HG03460 (cell line): ENCODE results near the gene CGB8.
"Not testable (repeated sequence)": the region's sequence is repeated elsewhere in the genome, so short reads cannot be mapped to it uniquely, and the experiment has no call there.

Experiments
- ATAC-seq: cut with Tn5 transposase; IDR thresholded peaks from one replicate; pipeline ENCODE4 v1.9.1; 2021; ENCODE audit not compliant: unreplicated experiment

Gene CGB8

DNA sequence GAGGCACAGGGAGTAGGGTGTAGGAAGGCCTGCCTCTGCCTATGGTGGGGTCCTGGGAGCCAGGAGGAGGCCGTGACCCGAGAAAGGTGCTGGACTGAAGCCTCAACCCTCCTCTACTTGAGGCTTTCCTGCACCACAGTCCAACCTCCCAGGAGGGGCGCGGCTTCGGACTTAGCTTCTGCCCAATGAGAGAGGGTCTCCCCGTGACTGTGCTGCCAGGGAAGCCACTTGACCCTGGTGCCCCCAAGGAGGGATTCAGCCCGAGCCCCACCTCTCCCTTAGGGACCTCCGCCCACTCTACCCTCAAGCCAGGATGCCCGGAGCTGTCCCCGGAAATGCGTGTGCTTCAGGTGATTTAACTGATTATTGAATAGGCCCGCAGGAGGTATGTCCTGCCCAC, at the start of gene CGB8:
TSS of gene CGB8 (minus strand) at position 101 of the 400 bp plus-strand sequence. CDS start 372 bp downstream, outside the sequence.
- ATAC-seq = not testable (repeated sequence)

DNA sequence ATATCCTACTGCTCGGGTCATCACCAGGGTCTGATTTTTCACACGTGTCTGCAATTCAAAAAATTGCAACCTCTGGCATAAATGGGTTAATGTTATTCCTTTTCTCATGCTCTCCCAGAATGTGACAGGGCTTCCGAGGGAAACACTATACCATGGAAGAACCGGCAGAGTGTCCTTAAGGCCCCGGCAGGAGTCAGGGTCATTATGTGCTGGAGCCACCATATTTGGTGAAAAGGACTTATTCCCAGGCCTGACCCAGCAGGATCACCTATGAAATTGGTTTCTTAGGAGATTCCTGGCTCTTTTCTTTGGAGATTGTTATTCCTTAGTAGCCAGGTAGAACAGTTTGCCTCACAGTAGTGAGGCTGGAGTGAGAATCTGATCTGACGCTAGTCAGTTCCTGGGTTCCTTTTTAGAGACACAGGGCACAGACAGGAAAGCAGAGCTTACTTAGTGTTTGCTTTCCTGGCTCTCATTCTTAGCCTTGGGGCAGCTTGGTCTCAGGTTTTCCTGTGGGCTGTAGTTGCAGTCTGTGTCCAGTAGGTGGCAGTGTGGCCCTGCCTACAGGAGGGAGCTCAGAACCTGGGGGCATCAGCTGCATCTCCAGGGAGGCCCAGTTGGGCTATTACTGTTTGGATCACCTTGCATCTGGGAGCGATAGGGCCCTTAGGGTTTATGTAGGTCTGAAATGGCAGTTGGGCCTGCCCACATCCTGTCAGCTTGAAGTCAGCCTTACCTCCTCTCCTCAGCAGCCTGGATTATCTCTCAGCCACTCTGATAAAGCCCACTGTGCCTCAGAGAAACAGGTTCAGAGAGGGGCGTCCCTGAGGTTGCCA, 48.8 kb upstream of the CGB8 start:
- ATAC-seq = no peak

DNA sequence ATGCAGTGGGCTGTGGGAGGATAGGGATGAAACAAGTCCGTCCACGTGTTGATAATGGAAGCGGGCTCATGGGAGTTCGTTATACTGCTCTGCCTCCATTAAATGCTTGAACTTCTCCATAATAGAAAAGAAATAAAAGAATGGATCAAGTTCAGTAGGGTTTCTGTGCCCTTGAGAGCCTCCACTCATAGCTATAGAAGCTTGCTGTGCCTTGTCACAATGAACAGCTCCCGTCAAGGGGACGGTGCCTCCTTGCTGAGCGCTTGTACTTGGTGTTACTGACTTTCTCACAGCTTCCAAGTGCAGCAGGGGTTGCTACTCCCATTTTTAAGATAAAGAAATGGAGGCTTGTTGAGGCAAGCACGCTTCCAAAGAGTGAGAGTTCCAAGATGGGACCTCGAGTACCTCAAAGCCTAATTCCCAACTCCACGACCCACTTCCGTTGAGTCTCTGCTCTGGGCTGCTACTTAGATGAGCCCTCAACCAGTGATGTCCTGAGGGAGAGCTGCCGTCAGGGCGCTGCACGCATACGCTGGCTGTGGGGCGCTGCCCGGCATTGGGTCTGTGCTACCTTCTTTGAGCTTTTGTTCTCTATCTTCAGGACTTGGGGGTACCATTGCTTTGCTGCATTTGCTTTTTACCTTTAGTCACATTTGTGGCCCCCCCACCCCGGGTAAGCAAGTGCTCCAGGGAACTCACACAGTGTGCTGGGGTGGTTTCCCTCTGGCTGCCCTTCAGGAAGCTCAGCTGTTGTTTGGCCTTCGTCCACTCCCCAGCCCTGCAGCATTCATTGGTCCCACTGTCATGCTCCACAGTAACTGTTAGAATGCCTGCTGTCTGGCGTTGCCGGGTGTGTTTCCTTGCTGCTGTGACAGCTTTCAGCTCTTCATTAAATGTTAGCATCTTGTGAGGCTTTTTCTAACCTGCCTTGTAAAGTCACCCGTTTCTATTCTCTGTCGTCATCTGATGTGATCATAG, 45.9 kb upstream of the CGB8 start:
- ATAC-seq = no peak

DNA sequence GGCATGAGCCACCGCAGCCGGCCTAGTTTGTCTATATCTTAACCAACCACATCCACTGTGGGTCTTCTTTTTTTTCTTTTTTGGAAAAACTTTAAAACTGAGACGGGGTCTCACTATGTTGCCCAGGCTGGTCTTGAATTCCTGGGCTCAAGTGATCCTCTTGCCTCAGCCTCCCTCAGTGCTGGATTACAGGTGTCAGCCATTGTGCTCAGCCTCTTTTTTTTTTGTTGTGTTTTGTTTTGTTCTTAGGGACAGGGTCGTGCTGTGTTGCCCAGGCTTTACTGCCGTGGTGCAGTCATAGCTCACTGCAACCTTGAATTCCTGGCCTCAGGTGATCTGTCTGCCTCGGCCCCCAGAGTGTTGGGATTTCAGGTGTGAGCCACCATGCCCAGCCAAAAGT, 43.8 kb upstream of the CGB8 start:
- no peak for ATAC-seq

DNA sequence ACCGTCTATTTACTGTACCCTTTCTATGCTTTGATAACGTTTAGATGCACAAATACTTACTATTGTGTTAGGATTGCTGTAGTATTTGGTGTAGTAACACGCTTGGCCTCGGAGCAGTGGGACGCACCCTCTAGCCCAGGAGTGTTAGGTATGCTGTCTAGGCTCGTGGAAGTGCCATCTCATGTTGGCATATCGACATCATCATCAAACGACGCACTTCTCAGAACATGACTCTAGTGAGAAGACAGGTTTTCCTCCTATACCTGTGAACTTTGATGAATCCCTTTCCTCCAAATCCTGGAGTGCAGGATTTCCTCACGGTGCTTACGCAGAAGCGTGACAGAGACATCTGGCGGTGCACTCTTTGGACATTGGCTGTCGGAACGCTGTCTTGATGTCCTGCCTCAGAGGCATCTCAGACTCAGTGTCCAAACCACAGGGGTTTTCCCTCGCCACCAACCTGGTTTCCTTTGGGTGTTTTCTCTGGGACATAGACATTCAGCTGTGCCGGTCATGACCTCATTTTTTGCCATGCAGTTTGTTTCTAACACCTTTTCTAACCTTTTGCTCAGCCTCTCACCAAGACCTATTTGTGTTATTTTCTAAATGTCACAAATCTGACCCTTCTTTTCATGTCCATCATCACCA, 42.6 kb upstream of the CGB8 start:
- ATAC-seq = no peak

DNA sequence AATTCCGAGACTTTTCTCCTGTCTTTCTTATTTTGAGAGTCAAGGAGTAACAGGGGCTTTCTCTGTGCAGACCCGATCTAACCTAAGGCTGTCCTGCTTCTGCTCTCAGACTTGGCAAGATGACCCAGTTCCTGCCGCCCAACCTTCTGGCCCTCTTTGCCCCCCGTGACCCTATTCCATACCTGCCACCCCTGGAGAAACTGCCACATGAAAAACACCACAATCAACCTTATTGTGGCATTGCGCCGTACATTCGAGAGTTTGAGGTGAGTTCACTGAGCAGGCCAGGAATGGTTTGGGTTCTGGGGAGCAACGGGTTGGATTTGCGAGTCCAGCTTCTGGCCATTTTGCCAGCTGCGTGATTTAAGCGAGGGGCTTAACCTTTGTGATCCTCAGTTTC, 37.4 kb upstream of the CGB8 start:
- ATAC-seq = no peak

DNA sequence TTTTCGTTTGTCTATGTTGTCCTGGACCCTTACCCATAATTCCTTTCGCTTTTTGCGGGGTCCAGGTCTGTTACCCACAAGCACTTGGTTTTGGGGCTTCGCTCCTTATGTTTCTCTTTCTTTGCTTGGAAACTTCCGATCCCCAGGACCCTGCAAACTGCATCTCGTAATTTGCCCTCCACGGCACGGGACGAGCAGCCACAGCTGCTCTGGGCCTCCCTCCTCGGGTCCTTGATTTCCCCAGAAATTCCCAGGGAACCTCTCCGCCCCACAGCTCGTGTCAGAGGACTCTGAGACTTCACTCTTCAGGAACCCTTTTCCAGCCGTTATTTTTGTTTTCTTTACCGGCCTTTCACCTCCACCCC, 36.9 kb upstream of the CGB8 start:
- no peak for ATAC-seq

DNA sequence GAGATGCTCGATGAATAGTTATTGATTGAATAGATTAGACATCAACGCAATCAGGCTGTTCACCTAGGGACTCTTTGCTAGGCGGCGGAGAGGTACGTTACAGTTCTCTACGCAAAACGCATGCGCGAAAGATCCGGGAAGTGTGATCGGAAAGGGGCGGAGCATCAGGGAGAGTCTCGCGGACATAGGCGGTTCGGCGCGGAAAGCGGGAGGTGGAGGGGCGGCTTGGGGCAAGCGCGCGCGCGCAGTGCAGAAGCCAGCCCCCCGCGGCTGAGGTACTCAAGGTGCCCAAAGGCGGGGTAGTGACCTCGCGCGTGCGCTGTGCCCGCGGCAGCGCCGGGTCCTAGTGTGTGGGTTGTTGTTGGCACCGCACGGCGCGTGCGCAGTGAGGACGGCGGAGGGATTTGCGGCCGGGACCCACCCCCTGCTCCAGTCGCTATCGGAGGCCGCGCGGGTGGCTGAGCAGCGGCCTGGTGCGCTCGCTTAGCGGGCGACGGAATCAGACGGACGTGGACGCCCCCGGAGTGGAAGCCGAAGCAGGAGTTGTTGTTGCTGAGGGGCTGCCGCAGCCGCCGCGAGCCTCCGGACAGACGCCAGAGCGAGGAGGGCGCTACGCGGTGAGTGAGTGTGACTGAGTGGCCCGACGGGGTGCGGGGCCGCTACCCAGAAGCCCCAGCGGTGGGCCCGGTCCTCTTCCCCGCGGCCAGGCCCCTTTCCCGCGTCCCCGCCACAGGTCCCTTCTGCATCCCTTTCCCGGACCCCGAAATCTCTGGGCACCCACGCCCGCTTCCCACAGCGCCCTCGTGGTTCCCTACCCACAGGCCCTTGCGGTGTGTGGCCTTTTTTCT, 36.3 kb upstream of the CGB8 start, which contains the start of gene SNRNP70:
TSS of gene SNRNP70 (plus strand) at position 432 of the 848 bp plus-strand sequence. CDS start 964 bp downstream, outside the sequence.
- ATAC-seq = peak; percentile 84

DNA sequence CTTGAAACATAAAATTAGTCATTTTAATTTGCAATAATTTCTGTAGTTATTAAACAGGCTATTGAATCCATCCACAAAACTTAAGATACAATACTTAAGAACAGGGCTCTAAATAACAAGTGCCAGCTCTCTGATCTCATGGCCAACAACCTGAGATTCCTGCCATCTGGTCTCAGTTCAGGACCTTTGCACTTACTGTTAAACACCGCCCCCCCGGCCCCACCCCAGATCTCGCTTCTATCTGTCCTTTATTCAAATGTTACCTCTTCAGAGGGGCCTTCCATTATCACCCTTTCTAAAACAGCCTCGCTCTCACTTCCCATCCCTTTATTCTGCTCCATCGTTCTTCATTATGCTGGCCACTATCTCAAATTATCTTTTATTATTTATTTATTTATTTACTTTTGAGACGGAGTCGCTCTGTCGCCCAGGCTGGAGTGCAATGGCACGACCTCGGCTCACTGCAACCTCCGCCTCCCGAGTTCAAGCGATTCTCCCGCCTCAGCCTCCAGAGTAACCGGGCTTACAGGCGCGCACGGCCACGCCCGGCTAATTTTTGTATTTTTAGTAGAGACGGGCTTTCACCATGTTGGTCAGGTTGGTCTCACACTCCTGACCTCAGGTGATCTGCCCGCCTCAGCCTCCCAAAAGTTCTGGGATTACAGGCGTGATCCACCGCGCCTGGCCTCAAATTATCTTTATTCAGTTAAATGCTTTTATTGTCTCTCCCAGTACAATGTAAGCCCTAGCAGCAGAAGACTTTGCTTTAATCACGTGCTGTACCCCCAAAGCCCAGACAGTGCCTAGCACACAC, 35.5 kb upstream of the CGB8 start:
- ATAC-seq = no peak

DNA sequence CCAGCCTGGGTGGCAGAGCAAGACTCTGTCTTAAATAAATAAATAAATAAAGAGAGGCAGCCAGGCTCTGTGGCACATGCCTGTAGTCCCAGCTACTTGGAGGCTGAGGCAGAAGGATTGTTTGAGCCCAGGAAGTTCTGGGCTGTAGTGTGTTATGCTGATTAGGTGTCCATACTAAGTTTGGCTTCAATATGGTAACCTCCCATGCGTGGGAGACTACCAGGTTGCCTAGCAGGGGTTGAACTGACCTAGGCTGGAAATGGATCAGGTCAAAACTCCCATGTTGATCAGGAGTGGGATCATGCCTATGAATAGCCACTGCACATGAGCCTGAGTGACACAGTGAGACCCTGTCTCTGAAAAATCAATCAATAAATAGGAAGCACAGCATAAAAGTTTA, 32.4 kb upstream of the CGB8 start:
- ATAC-seq = no peak

DNA sequence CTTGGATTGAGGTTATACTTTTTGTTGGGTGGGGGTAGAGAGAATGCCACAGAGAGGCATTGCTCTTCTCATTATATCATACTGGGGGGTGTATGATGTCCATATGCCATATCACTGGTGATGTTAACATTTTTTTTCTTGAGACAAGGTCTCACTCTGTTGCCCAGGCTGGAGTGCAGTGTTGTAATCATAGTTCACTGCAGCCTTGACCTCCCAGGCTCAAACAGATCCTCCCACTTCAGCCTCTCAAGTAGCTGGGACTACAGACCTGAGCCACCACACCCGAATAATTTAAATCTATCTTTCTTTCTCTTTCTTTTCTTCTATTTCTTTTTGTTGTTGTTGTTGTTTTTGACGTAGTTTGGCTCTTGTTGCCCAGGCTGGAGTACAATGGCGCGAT, 31.5 kb upstream of the CGB8 start:
- ATAC-seq = no peak

DNA sequence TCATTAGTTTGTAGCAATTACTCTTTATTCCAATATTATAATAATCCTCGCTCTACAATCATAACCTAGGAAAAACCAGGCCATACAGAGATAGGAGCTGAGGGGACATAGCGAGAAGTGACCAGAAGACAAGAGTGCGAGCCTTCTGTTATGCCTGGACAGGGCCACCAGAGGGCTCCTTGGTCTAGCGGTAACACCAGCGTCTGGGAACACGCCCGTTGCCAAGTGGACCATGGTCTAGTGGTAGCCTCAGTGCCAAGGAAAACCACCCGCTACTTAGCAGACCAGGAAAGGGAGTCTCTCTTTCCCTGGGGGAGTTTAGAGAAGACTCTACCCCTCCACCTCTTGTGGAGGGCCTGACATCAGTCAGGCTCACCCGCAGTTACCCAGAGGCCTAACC, 26.0 kb upstream of the CGB8 start:
- ATAC-seq = not testable (repeated sequence)

DNA sequence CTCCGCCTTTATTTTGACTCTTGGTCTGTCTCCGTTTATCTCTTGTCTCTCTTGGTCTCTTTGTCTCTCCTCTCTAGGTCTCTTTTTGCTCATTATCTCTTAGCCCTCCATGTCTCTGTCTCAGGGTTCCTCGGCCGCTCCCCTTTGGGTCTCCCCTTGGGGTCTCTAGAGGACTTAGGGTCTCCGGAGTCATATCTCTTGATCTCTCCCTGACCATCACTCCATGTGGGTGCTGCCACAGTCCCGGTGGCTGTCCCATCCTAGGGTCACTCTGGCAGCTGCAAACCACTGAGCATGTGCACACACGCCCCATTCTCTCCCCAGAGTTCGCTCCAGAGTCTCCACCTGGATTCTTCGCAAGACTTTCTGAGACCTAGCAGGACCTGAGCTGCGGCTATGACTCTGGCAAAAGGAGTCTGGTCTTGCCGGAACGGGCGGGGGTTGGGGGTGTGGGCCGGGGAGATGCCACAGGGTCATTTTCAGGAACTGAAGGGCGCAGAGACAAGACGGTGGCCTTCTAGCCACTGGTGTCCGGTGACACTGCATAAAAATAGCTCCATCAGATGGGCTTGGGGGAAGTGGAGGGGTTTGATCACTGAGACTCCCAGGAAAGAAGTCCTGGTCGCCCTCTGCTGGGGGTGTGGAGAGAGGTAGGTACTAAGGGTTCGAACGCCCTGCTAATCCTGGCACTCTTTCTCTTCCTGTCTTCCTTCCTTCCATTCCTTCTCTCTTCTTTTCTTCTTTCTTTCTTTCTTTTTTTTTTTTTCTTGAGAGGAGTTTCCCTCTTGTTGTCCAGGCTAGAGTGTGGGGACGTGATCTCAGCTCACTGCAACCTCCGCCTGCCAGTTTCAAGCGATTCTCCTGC, 24.8 kb upstream of the CGB8 start:
- ATAC-seq = no peak

DNA sequence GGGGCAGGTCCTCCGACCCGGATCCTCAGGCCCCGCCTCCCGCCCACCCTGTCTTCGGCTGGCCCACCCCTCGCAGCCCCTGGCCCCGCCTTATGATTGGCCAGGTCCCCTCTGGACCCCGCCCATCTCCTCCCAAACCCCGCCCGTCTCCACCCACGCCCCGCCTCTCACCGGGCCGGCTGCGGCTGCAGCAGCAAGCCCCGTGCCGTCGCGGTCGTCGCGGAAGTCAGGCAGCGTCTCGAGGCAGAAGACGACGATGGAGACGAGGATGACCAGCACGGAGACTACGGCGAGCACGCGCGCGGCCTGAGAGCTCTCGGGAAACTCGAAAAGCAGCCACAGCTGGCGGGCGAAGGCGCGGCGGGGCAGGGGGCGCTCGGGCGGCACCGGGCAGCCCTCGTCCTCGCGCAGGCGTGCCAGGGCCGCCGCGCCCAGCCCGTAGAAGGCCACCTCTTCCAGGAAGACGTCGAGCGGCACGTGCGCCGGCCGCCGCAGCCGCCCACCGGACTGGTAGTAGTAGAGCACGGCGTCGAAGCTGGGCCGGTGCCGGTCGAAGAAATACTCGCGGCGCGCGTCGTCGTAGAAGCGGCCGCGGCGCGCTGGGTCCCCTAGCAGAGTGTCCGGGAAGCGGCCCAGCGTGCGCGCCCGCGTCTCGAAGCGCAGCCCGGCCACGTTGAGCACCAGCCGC, 23.1 kb upstream of the CGB8 start:
- ATAC-seq = no peak

DNA sequence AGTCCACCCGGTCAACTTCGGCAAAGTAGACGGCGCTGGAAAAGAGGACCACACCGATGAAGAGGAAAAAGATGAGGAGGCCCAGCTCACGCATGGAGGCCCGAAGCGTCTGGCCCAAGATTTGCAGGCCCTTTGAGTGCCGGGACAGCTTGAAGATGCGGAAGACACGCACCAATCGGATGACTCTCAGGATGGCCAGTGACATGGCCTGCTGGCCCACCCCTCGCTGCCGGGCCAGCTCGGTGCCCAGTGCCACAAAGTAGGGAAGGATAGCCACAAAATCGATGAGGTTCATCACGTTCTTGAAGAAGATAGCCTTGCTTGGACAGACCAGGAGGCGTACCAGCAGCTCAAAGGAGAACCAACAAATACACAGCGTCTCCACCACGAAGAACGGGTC, 21.5 kb upstream of the CGB8 start:
- no peak for ATAC-seq

DNA sequence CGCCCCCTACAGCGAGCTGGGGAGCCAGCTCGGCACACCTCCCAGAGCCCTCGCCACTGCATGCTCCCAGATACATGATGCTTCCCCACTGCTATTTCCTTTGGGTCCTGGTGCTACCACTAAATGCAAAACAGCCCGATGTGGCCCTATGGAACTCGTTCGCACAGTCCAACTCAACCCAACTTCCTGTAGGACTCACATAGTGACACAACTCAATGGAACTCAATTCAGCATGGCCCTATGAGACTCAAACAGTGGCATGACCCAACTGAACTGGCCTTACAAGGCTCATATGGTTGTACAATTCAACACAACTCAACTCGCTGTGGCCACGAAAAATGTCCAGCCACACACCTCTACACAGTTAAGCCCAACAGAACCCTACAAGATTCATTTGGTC, 20.1 kb upstream of the CGB8 start:
- no peak for ATAC-seq

DNA sequence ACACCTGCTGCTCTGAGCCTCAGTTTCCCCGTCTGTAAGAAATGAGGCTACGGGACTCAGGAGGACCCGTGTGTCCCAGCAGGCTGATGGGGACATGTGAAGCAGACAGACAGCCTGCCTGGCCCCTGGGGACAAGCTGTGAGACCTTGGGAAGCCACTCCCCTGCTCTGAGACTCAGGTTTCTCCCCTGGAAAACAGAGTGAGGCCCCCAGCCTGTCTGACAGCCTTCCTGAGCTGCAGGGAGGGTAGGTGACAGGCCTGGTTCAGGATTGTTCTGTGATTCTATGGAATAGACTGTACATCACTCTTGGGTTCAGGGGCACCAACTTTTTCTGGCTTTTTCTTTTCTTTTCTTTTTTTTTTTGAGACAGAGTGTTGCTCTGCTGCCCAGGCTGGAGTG, 18.6 kb upstream of the CGB8 start:
- no peak for ATAC-seq

DNA sequence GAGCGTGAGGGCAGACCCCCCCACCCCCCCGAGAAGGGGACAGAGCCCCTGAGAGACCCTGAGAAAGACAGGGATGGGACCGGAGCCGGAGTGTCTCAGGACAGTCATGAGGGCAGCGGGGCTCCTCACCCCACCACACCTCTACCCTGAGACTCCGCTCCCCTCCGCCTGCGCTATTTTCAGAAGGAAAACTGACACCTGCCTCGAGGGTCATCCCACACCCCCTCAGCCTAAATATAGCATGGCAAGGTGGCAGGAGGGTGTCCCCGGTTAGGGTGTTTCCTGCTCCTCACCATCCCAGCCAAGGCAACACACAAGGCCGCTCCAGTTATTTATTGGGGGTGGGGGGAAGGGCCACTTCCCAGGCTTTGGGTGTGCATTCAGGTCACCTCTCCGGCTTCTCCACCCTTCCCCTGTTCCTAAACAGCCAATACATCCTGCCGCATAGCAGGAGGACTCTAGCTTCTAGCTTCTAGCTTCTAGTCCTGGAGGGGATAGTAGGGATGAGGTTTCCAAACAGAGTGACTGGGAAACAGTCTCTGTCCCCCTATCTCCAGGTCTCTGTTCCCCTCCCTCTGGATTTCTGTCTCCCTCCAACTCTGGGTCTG, 17.1 kb upstream of the CGB8 start:
- no peak for ATAC-seq
